ENCODE measurements around the gene GNAT2. TPM values are rescaled to one million over a fixed set of nuclear protein-coding genes. Genes with fewer than 3 reads are reported as not detected.
"Not testable (repeated sequence)": the region's sequence is repeated elsewhere in the genome, so short reads cannot be mapped to it uniquely, and the experiment has no call there.

The GNAT2 gene
- total RNA-seq (2014; rRNA removed; shearing (Covaris generic)): 0.46 TPM in 1 of 2 replicates, not detected in the other

GRCh38 chr1:109619576-109620400 lies at the start of gene GNAT2, which contains the start of gene AMPD2:
Gene GNAT2, minus strand, starts transcription at chr1:109619616. Its CDS starts 6,746 bp downstream, at chr1:109612870.
Gene AMPD2, plus strand, starts transcription at chr1:109619837. Its CDS starts 1,339 bp downstream, at chr1:109621176.
- DNase-seq (ENCODE audit: low spot score): peak; percentile 76

DNA sequence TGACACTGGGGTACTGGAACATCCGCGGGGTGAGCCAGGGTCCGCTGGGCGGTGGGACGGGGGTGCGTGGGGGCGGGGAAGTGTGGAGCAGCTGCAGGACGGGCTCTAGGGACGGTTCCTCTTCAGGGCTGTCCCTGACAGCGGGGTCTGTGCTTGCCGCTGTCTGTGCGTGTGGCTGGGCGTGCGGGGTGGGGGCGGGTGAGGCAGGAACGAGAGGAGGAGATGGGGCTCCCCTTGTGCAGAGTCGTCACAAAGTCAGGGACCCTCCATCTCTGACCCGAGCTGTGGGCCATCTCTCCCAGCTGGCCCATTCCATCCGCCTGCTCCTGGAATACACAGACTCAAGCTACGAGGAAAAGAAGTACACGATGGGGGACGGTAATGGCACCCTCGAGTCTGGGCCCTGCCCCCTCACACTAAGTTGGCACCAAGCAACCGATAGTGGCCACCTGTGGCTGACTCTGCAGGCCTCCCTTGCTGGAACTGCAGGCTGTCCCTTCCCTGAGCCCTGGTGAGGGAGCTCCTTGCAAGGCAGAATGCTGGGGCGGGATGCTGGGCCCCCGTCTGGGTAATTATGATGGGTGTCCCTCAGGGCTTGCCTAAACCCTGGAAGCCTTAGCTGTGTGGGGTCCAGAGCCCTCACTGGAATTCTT lies 48.8 kb upstream of the GNAT2 start:
- peak; percentile 1 for DNase-seq (ENCODE audit: low spot score)

GRCh38 chr1:109667452-109668122 lies 48.2 kb upstream of the GNAT2 start, which contains the start of gene GSTM2:
Gene GSTM2, plus strand, starts transcription at chr1:109668057. Its CDS starts 59 bp downstream, at chr1:109668116.
- peak; percentile 15 for DNase-seq (ENCODE audit: low spot score)

DNA sequence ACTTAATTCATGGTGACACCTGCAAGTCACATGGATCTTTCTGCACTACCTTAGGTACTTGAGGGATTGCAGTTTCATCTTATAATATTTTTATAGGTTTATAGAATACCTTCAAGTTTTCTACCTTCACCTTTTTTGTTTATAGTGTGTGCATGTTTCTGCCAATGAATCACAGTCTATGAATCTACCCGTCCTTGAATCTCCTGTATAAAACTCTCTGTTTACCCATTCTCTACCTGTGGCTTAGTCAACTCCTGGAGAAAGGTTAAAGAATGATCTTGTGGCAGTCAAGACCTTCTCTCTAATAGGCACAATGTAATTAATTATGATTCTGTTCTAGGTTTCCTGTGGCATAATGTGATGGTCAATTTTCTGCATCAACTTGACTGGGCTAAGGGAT lies 45.3 kb upstream of the GNAT2 start:
- peak; percentile 0 for DNase-seq (ENCODE audit: low spot score)

DNA sequence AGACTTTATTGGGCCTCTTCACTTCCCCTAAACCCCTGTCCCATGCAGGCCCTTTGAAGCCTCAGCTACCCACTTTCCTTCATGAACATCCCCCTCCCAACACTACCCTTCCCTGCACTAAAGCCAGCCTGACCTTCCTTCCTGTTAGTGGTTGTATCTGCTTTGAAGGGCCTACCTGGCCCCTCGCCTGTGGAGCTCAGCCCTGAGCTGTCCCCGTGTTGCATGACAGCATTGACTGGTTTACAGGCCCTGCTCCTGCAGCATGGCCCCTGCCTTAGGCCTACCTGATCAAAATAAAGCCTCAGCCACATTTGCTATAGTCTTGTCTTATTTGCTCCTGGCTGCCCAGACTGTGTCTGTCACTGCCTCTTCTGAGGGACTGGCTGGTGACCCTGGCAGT lies 42.0 kb upstream of the GNAT2 start:
- DNase-seq (ENCODE audit: low spot score): peak; percentile 1

- not testable (repeated sequence) for DNase-seq (ENCODE audit: low spot score)
These were observed 41.2 kb upstream of the GNAT2 start for GRCh38 chr1:109660691-109661026.

GRCh38 chr1:109659997-109660690 lies 40.7 kb upstream of the GNAT2 start:
- DNase-seq (ENCODE audit: low spot score): peak; percentile 46

GRCh38 chr1:109659145-109659544 lies 39.7 kb upstream of the GNAT2 start:
- no peak for DNase-seq (ENCODE audit: low spot score)

- no peak for DNase-seq (ENCODE audit: low spot score)
These were observed 39.2 kb upstream of the GNAT2 start for GRCh38 chr1:109658533-109659042.

- no peak for DNase-seq (ENCODE audit: low spot score)
These were observed 38.6 kb upstream of the GNAT2 start for GRCh38 chr1:109657970-109658369.

DNA sequence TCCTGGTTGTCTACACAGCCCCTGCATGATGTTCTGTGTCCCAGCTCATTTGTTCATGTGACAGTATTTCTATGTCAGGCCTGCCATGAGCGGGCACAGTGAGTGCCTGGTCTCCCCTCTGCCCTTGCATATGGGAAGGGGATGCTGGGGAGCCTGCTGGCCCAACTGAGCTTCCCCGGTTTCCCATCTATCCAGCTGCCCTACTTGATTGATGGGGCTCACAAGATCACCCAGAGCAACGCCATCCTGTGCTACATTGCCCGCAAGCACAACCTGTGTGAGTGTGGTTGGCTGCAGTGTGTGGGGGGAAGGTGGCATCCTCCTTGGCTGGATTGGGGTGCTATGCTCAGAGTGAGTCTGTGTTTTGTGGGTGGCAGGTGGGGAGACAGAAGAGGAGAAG lies 38.0 kb upstream of the GNAT2 start:
- DNase-seq (ENCODE audit: low spot score): no peak

- peak; percentile 55 for DNase-seq (ENCODE audit: low spot score)
These were observed 36.5 kb upstream of the GNAT2 start, which contains the start of gene GSTM4 for GRCh38 chr1:109655615-109656519. Gene GSTM4, plus strand, starts transcription at chr1:109656099. Its CDS starts 291 bp downstream, at chr1:109656390.

DNA sequence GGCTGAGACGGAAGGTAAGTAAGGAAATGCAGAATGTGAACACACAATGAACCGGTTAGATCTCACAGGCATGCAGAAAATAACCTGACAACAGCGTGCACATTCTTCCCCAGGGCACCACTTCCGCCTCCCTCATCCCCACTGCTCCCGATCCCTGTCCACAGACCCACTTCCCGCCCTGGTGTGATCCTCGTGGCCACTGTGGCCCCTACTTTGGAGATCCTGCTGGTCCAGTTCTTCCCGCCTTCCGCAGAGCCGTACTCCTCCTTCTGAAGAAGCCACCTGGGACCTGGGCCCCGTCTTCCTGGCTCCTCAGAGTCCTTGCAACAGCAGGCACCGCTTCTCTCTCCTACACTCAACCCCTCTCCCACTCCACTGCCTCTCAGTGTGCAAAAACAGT lies 35.1 kb upstream of the GNAT2 start:
- no peak for DNase-seq (ENCODE audit: low spot score)

GRCh38 chr1:109653306-109653705 lies 33.9 kb upstream of the GNAT2 start:
- no peak for DNase-seq (ENCODE audit: low spot score)

DNA sequence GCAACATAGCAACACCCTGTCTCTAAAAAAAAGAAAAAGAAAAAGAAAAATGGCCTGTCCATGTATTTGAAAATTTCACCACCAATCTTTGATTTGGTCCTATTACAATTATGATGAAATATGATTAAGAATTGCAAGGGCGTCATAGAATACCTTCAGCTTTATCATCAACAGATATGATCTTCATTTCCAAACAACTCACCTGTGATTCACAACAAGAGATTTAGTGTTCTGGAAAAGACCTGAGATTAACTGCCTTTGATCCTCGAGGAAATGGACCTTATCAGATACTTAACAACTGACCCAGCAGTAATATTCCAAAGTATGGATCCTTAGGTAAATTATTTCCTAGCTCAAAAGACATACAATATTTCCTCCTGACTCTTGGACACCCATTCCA lies 33.0 kb upstream of the GNAT2 start:
- DNase-seq (ENCODE audit: low spot score): no peak

GRCh38 chr1:109650609-109651008 lies 31.2 kb upstream of the GNAT2 start:
- no peak for DNase-seq (ENCODE audit: low spot score)

GRCh38 chr1:109649491-109649914 lies 30.1 kb upstream of the GNAT2 start:
- DNase-seq (ENCODE audit: low spot score): no peak

- DNase-seq (ENCODE audit: low spot score): no peak
These were observed 25.3 kb upstream of the GNAT2 start for GRCh38 chr1:109644670-109645069.

GRCh38 chr1:109643385-109644230 lies 24.2 kb upstream of the GNAT2 start:
- DNase-seq (ENCODE audit: low spot score): peak; percentile 63

Data from H4 (cell line).